Measurements from ENCODE around the gene CTSS.

CTSS gene

DNA sequence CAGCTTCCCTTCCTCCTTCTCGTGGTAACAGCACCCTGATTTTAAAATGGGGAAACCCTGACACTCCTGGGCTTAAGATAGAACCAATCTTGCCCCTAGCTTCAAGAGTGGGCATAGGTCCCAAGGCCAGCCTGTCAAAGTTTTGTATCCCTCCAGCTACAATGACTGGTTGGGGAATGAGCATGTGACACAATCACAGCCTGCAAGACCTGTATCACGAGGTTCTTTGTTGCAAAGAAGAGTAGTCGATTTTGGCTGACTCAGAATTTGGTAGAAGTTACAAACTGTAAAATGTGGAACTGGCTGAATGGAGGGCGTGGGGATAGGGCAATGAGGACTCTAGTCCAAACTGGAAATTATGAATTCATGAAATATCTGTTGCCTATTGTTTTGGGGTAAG, 23.8 kb upstream of the CTSS start:
- CTCF ChIA-PET, result interaction anchor here (0.7 kb wide), 1 partner anchor 259 kb away, joined by 3 read pairs; no protein-coding TSS in a partner anchor
- H3K36me3 ChIP-seq (ENCODE audit: control insufficient read depth in 2 of 2, insufficient read depth in 1 of 2, low read length in 2 of 2), result no peaks in the 10 kb centered on the region
- H3K9me3 ChIP-seq (ENCODE audit: control insufficient read depth, insufficient read depth, low read depth, low read length), result no peaks in the 10 kb centered on the region
- H3K27ac ChIP-seq (ENCODE audit: extremely low read depth, low read depth, low read length), result no peak overlapping the region
- POLR2A ChIA-PET, result no interaction called here
- H3K4me1 ChIP-seq (ENCODE audit: control insufficient read depth, insufficient read depth, low read length), result no peaks in the 10 kb centered on the region
- no peak overlapping the region for H3K4me3 ChIP-seq (ENCODE audit: low read depth, low read length)
- TF ChIP-seq GLIS2 (tag by site-specific recombination; IDR thresholded peaks at IDR 0.05) (no peak), ZNF624 (tag by site-specific recombination; IDR thresholded peaks at IDR 0.05) (no peak), ZNF600 (tag by site-specific recombination; IDR thresholded peaks at IDR 0.05) (no peak), ZNF324 (tag by site-specific recombination; IDR thresholded peaks at IDR 0.05) (no peak), ZEB2 (tag by site-specific recombination; IDR thresholded peaks at IDR 0.05) (no peak)

DNA sequence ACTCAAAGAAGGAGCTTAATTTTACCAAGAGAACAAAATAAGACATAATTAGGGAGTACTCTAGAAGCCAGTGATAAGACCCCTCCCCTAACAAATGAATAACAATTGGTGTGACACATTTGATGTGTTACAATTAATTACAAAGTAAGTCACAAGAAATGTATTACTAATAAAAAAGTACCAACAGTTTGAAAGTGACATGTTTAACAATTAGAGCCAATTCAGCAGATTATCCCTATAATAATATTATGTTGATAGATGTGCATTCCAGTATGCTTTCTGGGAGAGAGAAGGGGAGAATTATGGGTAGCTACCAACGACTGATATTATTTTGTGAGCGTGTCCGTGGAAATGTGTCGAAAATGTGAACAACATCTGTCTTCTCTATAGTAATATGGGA, 23.4 kb upstream of the CTSS start:
- Histone ChIP-seq H3K9me3 (ENCODE audit: control insufficient read depth, insufficient read depth, low read depth, low read length) (no peaks in the 10 kb centered on the region), H3K27ac (ENCODE audit: extremely low read depth, low read depth, low read length) (no peak overlapping the region), H3K4me3 (ENCODE audit: low read depth, low read length) (no peak overlapping the region), H3K36me3 (ENCODE audit: control insufficient read depth in 2 of 2, insufficient read depth in 1 of 2, low read length in 2 of 2) (no peaks in the 10 kb centered on the region), H3K4me1 (ENCODE audit: control insufficient read depth, insufficient read depth, low read length) (no peaks in the 10 kb centered on the region)
- CTCF ChIA-PET, result interaction anchor here (0.7 kb wide), 2 partner anchors 213 to 258 kb away, joined by 3 to 4 read pairs; no protein-coding TSS in a partner anchor
- POLR2A ChIA-PET, result no interaction called here
- TF ChIP-seq, protein P1, sequence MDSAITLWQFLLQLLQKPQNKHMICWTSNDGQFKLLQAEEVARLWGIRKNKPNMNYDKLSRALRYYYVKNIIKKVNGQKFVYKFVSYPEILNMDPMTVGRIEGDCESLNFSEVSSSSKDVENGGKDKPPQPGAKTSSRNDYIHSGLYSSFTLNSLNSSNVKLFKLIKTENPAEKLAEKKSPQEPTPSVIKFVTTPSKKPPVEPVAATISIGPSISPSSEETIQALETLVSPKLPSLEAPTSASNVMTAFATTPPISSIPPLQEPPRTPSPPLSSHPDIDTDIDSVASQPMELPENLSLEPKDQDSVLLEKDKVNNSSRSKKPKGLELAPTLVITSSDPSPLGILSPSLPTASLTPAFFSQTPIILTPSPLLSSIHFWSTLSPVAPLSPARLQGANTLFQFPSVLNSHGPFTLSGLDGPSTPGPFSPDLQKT (IDR thresholded peaks at IDR 0.05; ENCODE audit: borderline replicate concordance, low read depth, low read length), result no peak
- no peak for TF ChIP-seq ZNF510 (tag by site-specific recombination; IDR thresholded peaks at IDR 0.05; ENCODE audit: insufficient replicate concordance)
- no peak for TF ChIP-seq ZNF423 (tag by site-specific recombination; IDR thresholded peaks at IDR 0.05)
- TF ChIP-seq, protein P2, sequence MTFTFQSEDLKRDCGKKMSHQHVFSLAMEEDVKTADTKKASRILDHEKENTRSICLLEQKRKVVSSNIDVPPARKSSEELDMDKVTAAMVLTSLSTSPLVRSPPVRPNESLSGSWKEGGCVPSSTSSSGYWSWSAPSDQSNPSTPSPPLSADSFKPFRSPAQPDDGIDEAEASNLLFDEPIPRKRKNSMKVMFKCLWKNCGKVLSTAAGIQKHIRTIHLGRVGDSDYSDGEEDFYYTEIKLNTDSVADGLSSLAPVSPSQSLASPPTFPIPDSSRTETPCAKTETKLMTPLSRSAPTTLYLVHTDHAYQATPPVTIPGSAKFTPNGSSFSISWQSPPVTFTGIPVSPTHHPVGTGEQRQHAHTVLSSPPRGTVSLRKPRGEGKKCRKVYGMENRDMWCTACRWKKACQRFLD (tag by site-specific recombination; IDR thresholded peaks at IDR 0.05), result no peak
- no peak for TF ChIP-seq ZSCAN30 (tag by site-specific recombination; IDR thresholded peaks at IDR 0.05)
- TF ChIP-seq, protein P3, sequence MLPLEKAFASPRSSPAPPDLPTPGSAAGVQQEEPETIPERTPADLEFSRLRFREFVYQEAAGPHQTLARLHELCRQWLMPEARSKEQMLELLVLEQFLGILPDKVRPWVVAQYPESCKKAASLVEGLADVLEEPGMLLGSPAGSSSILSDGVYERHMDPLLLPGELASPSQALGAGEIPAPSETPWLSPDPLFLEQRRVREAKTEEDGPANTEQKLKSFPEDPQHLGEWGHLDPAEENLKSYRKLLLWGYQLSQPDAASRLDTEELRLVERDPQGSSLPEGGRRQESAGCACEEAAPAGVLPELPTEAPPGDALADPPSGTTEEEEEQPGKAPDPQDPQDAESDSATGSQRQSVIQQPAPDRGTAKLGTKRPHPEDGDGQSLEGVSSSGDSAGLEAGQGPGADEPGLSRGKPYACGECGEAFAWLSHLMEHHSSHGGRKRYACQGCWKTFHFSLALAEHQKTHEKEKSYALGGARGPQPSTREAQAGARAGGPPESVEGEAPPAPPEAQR (tag by site-specific recombination; IDR thresholded peaks at IDR 0.05), result no peak
- TF ChIP-seq, protein P4, sequence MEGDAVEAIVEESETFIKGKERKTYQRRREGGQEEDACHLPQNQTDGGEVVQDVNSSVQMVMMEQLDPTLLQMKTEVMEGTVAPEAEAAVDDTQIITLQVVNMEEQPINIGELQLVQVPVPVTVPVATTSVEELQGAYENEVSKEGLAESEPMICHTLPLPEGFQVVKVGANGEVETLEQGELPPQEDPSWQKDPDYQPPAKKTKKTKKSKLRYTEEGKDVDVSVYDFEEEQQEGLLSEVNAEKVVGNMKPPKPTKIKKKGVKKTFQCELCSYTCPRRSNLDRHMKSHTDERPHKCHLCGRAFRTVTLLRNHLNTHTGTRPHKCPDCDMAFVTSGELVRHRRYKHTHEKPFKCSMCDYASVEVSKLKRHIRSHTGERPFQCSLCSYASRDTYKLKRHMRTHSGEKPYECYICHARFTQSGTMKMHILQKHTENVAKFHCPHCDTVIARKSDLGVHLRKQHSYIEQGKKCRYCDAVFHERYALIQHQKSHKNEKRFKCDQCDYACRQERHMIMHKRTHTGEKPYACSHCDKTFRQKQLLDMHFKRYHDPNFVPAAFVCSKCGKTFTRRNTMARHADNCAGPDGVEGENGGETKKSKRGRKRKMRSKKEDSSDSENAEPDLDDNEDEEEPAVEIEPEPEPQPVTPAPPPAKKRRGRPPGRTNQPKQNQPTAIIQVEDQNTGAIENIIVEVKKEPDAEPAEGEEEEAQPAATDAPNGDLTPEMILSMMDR (tag by site-specific recombination; IDR thresholded peaks at IDR 0.05), result no peak
- no peak for TF ChIP-seq ZNF394 (tag by site-specific recombination; IDR thresholded peaks at IDR 0.05; ENCODE audit: borderline replicate concordance)
- TF ChIP-seq ZNF311 (tag by site-specific recombination; IDR thresholded peaks at IDR 0.05; ENCODE audit: borderline replicate concordance), result no peak
- TF ChIP-seq ZNF221 (tag by site-specific recombination; IDR thresholded peaks at IDR 0.05; ENCODE audit: borderline replicate concordance), result no peak
- TF ChIP-seq ZNF274 (IDR thresholded peaks at IDR 0.05; ENCODE audit: low read length), result no peak
- TF ChIP-seq ZNF274 (tag by site-specific recombination; IDR thresholded peaks at IDR 0.05; ENCODE audit: borderline replicate concordance), result no peak
- TF ChIP-seq, protein P5, sequence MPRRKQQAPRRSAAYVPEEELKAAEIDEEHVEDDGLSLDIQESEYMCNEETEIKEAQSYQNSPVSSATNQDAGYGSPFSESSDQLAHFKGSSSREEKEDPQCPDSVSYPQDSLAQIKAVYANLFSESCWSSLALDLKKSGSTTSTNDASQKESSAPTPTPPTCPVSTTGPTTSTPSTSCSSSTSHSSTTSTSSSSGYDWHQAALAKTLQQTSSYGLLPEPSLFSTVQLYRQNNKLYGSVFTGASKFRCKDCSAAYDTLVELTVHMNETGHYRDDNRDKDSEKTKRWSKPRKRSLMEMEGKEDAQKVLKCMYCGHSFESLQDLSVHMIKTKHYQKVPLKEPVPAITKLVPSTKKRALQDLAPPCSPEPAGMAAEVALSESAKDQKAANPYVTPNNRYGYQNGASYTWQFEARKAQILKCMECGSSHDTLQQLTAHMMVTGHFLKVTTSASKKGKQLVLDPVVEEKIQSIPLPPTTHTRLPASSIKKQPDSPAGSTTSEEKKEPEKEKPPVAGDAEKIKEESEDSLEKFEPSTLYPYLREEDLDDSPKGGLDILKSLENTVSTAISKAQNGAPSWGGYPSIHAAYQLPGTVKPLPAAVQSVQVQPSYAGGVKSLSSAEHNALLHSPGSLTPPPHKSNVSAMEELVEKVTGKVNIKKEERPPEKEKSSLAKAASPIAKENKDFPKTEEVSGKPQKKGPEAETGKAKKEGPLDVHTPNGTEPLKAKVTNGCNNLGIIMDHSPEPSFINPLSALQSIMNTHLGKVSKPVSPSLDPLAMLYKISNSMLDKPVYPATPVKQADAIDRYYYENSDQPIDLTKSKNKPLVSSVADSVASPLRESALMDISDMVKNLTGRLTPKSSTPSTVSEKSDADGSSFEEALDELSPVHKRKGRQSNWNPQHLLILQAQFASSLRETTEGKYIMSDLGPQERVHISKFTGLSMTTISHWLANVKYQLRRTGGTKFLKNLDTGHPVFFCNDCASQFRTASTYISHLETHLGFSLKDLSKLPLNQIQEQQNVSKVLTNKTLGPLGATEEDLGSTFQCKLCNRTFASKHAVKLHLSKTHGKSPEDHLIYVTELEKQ (tag by site-specific recombination; IDR thresholded peaks at IDR 0.05; ENCODE audit: borderline replicate concordance), result no peak
- no peak for TF ChIP-seq ZNF585B (tag by site-specific recombination; IDR thresholded peaks at IDR 0.05)
- no peak for TF ChIP-seq ZSCAN16 (tag by site-specific recombination; IDR thresholded peaks at IDR 0.05)
- TF ChIP-seq SP7 (tag by site-specific recombination; IDR thresholded peaks at IDR 0.05), result no peak
- no peak for TF ChIP-seq EGR2 (tag by site-specific recombination; IDR thresholded peaks at IDR 0.05; ENCODE audit: low read depth)
- TF ChIP-seq KLF10 (tag by site-specific recombination; IDR thresholded peaks at IDR 0.05), result no peak

All from HEK293 (cell line).